GM19099 (cell line): ENCODE measurements around the gene CYP4A11.

ENCODE experiments used
- POLR2A ChIP-seq: IDR thresholded peaks from 3 replicates; pipeline ENCODE4 v1.6.1; 2011; ENCODE audit warnings: low read depth; ENCODE audit not compliant: insufficient read length; ENCODE audit errors: extremely low read depth

The CYP4A11 gene

DNA sequence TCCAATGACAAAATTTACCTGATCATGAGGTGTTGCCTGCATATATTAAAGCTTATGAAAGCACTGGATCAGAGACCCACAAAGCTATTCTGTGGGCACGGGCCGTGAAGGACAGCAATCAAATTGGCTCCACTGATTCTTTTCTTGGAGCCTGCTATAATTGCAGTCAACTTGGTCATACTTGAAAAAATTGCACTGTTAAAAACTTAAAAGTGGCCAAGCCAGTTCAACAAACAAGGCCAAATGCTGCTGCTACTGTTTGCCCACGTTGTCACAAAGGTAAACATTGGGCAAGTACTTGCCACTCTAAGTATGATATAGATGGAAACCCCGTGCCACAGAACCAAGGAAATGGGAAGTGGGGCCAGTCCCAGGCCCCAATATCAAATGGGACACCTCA, 37.8 kb downstream of the CYP4A11 start:
- TF ChIP-seq POLR2A, result no peak

DNA sequence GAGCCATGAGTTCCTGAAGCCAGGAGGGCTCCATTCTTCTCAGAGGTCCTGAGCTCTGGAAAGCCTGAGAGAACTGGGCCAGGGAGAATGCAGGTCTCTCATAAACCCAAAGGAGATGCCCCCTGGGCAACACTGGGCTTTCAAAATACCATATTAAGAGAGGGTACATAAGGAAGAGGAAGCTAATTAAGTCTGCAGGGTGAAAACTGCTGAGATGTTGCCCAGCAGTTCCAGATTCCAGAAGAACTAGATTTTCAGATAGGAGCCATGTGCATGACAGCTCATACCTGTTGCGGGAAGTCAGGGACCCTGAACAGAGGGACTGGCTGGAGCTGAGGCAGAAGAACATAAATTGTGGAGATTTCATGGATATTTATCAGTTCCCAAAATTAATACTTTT, 40.9 kb downstream of the CYP4A11 start:
- no peak for TF ChIP-seq POLR2A
